HG02852 (cell line): Measurements from ENCODE around the gene ADRA2B.

ENCODE experiments used
- ATAC-seq: cut with Tn5 transposase; IDR thresholded peaks from one replicate; pipeline ENCODE4 v1.9.1; 2021; ENCODE audit warnings: mild to moderate bottlenecking, moderate library complexity; ENCODE audit not compliant: unreplicated experiment

ADRA2B gene

DNA sequence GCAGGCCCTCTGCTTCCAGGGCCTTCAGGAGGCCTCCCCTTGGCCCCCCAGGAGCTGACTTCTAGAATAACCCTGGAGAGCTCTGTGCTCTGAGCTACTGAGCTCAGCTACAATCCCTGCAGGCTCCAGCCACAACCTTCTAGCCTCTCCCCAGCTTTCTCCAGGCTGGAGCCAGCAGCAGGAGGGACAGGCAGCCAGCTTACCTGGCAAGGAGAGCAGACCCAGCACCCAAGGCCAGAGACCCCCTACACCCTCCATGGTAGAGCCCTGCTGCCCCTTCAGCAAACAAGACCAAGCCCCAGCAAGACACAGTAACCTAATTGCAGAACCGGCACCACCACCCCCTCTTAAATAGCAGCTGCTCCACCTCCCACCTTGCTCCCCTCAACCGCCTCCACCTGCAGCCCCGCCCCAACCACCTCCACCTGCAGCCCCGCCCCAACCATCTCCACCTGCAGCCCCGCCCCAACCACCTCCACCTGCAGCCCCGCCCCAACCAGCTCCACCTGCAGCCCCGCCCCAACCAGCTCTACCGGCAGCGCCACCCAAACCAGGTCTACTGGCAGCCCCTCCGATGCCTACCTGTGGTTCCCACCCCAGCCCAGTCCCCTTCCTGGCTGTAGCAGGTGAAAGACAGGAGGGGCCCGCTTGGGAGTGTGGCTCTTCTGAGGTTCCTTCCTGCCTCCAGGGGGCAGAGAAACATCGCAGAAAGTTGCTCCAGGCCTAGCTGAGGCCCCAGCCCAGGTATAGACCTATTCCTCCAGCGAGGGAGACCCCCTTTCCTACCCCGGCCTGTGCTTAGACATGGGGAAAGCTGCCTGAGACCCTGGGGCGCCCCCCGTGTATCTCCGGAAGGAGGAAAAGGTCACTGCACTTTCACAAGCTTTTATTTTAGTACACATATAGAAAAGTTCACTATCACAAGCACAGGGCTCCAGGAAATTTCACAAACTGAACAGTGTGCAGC, 22.1 kb upstream of the ADRA2B start, which contains the start of gene ASTL:
Gene ASTL (minus strand): TSS at position 324 of the 967 bp plus-strand sequence. CDS start 66 bp downstream, at position 258.
- peak; percentile 40 for ATAC-seq

DNA sequence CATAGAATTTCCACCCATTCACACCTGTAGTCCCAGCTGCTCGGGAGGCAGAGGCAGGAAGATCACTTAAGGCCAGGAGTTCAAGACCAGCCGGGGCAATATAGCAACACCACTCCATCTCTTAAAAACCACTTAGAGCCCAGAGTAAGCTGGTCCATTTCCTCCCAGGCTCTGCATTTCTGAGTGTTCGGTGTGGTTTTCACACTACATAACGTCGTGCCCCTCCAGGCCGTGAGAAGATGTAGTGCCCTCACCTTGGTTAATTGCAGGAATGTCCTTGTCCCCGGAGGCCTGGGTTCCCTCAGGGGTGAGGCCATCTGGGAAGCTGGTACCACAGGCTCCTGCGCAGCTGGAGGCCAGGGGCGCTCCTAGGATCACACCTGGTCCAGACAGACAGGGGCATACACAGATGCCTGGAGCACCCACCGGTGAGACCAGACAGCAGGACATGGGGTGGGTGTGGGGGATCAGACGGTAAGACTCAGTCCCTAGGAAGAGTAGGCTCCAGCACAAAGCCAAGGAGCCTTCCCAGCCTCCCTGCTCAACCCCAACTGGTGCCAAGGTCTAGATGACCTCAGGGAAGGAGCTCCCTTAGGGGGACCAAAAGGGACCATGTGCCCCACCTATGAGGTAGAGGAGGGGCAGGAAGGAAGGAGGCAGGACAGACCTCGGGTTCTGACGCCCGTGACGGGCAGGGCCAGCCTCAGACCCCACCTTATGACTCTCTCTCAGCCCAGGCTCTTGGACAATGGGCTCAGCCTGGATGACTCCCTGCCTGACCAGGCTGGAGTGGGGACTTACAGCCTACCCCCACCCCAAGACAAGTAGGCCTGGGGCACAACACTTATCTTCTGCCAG, 21.2 kb upstream of the ADRA2B start:
- ATAC-seq: no peak

DNA sequence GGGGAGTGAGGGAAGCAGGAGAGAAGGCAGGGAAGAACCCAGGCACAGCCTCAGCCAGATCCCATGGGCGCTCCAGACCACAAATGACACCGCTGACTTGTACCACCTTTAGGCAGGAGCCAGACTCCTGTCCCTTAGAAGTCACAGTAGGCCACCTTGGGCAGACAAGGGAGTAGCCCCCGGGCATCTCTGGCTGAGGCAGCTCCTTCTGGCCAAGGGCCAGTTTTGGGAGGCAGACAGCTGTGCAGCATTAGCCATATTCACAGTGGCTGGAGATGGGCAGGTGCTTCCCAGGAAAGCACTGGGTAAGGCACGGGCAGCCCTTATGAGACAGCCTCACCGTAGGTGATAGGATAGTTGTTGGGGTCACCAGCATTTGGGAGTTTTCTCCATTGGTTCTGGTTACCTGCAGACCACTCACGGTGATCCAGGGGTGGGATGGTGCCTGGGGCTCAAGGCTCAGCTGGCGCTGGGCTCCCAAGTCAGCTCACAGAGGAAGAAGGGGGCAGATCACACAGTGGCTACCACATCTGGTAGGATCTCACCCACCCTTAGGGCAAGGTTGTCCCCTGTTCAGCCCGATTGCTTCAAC, 19.9 kb upstream of the ADRA2B start:
- ATAC-seq: no peak

DNA sequence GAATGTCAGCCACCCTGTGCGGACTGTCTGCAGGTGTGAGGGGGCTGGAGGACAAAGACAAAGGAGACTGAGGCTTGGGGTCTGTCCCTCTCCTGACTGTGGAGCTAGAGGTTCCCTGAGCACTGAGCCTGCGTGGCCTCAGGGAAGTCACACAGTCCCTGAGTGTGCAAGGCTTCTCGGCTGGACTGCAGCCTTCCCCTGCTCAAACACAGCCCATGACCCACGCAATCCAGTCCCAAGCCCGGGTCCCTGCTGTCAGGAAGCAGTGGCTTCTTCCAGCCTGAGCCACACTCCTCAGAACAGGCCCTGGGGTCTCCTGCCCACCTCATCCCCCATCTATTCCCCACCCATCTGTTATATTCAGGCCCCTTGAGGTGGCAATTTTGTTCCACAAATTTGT, 19.2 kb upstream of the ADRA2B start:
- no peak for ATAC-seq

DNA sequence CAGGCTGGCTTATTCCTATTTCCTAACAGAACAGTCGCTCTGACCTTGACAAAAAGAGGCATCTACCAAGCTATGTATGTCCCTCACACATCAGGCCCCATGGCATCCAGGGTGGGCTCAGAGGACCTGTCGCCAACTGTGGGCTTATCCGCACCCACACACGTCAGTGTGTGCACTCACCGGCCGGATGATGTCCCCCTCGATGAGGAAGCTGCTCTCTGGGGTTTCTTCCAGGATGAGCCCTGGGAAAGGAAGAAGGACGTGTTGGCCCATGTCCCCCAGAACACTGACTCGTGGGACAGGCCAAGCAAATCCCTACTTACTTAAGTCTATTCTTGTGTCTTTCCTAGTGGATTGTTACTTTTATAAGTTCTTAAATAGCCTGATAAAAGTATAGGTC, 18.8 kb upstream of the ADRA2B start:
- ATAC-seq: no peak

DNA sequence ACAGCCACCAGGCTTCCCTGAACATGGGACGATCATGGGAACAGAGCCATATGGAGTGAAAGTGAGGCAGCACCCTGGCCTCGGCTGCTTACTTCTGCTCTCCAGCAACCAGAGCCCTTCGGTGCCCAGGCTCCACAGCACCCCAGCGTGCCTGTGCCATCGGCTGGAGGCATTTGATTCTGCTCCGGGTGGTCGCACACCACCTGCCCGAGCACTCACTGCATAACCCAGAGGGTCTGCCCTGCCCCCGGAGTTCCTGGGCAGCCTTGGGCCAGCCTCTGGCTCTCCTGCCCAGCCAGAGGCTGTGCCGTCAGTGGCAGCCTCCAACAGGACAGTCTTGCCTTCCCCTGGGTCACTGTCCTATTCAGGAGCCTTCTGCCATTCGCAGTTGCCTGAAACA, 18.1 kb upstream of the ADRA2B start:
- no peak for ATAC-seq

DNA sequence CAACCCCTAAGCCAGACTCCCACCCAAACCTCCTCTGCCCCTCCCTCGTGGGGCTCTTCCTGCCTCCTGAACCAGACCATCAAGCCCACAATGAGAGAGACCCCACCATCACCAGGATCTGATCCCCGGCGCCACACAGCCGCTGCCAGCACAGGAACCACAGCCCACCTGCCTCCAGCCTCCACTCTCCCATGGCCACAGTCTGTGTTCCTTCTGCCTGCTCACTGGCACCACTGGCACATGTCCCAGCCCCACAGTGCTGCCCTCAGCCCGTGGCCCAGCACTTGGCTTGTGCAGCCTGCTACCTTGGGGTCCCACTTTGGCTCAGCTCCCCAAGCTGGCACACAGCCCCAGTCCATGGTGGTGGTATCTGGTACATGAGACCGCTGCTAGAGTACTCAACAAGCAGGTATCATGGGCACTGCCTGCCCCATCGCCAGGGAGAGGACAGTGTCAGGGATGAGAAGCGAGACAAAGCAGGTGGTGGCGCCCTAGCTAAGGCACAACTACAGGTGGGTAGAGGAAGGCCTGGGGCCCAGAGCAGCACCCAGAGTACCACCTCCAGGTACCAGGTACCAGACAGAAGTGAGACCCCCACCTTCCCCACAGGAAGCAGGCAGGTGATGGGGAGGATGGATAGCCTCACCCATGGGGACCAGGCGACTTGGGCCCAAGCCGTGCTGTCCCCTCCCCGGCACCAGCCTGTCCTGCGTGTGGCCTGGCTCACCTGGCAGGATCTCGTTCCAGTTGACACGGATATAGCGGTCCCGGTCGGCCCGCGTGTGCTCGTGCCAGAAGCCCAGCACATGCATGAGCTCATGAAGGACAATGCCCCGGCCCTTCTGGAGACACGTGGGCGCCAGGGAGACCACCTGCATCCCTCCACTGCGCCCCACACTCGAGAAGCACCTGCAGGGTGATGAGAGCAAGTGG, 15.7 kb upstream of the ADRA2B start:
- no peak for ATAC-seq

DNA sequence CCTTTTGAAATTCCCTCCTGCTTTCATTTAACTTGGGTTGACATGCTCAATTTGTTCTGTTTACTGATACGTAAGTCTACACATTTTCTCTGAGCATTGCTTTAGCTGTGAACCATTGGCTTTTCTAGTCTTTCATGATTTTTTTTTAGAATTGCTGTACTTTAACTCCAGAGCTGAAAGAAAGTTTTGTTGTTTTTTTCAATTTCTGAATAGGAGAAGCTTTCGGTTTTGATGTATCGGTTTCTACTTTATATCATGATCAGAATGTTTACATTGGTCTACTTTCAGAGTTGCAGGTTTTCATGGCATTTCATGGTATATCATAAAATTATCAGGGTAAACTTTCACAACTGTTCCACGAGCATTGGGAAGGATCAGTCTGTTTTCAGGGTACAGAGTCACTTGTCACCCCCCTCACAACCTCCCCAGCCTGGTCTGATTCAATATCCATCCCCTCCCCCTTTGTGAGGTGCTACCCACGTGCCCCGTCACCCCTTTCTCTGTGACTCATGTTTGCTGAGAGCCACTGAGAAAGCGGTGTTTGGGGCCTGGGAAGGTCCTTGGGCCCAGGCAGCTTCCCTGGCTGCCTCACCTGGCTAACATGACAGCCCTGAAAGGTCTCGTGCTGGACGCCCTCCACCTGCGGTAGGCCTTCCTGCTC, 14.9 kb upstream of the ADRA2B start:
- ATAC-seq: no peak

DNA sequence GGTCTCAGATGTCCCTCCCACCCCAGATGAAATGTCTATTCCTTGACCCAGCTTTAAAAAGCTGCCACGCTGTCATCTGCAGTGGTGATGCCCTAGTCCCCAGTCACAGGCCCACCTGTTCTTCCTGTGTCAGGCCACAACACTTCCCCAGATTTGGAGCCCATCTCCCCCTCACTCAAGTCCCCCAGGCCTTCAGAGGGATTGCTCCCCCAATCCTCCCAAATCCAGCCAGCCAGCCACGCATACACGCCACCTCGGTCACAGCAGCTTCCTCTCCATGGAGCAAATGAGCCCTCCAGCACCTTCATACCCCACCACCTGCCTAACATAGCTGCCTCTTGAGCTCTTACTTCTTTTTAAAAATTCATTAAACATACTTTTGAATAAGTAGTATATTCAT, 14.1 kb upstream of the ADRA2B start:
- ATAC-seq: no peak

DNA sequence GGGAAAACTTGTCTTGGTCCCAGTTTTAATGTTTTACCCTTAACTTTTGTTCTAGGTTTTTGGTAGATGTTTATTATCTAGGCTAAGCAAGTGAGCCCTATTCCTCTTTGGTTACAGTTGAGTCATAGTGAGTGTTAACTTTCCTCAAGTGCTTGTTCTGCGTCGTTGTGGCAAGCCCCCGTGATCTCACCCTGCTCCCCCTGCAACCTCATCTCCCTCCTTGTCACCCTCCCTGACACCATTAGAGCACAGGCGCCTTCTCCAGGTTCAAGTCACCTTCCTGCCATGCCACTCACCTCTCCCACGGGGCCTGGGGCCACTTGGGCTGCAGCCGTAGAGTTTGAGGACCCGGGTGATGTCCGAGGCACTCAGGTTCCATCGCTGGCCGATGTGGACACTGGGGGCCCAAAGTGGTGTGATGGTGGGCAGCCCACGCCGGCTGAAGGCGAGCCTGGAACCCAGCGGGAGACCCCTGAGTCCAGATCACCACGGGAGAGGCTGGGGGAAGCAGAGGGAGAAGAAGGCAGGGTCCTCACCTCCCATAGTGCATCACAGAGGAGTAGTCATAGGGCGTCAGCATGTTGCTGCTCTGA, 13.3 kb upstream of the ADRA2B start:
- no peak for ATAC-seq

DNA sequence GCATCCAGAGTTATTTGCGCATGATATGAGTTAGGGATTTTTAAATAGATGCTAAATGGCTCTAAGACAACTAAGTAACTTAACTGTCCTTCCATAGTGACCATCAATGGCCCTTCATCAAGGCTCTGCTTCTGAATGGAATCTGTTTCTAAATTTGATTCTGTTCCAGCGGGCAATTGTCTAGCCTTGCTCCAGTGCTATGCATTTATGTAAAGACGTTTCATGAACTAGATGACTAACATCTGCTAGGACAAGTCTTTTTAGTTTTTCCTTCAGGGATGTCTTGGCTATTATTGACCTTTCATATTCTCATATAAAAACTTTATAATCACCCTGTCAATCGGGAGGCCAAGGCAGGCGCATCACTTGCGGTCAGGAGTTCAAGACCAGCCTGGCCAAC, 12.1 kb upstream of the ADRA2B start:
- ATAC-seq: no peak

DNA sequence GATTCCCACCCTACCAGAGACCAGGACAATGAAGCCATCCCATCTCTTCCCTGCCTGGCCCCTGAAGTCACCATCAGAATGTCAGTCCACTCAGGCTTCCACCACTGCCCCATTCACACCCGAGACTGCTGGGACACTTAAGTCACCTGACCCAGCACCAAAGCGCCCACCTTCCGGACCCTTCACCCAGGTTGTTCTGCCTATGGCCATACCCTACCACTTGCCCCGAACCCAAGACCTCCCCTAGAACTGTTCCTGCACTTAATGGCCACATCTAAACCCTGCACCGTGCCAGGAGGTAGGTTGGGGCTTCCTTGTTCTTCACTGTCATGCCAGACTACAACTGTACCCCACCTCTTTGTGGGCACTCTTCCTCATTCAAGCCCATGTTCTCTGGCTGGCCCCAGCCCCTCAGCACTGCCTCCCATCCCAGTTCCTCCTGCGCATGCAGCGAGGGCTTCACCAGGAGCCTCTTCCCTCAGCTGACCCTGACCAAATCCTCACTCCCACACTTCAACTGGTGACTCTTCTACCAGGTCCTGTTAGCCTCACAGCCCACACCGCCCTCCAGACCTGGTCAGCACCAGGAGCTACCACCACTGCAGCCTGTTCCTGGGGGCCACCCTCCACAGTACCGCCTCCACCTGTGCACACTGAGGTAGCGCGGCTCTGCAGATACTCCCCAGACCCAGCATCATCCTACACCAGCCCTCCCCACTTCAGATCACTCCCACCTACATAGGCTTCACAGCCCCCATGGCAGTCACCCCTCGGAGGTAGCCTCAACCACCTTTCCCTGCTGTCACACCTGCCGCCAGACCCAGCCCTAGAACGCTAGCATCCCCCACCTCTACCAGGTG, 8.3 kb upstream of the ADRA2B start:
- ATAC-seq: no peak

DNA sequence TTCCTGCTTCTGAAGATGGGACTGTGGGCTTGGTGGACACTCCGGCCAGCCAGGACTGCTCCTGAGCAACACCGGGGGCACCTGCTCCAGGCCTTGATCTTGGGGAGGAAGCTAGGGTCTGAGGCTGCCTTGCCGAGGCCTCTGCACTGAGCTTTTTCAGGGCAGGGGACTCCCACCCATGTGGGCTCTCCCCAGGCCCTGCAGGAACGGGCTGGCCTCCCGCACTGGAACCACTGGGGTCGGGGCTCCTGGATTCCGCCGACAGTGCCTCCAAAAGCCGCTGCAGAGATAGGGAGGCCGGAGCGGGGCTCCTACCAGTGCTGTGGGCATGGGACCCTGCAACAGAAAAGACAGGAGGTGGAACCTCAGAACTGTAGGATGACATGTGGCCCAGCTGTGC, 7.6 kb upstream of the ADRA2B start:
- ATAC-seq: no peak

DNA sequence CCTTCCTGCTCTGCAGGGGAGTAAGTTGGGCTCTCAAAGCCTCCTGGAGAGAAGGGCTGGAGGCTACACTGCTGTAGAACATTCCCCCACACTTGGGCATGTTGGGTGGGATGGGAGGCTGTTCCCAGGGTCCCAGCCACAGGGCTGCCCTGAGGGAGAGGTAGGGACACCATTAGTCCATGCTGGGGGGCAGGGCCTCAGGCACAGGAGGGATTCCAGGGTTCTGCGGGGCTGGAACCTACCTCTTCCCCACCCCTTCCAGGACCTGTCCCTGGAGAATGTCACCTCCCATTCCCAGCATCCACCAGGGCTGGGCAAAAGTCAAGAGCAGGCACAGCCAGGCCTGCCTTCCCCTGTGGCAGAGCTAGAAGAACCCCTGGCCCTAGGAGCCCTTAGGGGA, 6.9 kb upstream of the ADRA2B start:
- ATAC-seq: no peak

DNA sequence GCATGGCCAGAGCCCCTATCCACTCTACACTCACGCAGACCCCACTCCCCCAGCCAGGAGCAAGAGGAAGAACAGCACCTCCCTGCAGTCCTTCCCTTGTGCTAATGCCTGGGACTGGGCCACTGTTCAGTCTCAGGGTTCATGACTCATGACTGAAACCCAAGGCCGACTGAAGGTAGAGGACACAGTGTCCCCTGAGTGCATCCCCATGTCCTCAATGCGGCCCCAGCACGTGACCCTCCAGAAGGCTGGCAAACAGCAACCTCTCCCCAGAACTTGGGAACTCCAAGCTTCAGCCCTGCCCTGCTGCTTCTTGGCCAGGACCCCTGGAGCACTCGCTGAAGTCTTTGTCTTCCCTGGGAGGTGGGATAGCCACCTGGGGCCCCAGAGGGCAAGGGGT, 6.0 kb upstream of the ADRA2B start:
- no peak for ATAC-seq

DNA sequence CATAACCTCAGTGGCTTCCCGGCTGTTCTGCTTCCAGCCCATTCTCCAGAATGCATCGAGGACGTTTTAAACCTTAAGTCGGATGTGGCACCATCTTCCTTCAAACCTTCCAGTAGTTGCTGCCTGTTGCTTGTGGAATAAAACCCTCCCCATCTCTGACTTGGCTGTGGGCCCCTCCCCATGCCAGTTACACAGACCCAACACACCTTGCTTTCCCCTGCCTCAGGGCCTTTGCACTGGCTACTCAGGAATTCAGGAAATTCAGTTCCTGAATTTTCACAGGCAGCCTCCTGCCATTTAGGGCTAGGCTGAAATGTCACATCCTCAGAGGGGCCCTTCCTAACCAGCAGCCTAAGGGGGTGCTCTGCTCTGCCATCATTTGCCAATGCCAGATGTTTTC, 5.0 kb upstream of the ADRA2B start:
- no peak for ATAC-seq

DNA sequence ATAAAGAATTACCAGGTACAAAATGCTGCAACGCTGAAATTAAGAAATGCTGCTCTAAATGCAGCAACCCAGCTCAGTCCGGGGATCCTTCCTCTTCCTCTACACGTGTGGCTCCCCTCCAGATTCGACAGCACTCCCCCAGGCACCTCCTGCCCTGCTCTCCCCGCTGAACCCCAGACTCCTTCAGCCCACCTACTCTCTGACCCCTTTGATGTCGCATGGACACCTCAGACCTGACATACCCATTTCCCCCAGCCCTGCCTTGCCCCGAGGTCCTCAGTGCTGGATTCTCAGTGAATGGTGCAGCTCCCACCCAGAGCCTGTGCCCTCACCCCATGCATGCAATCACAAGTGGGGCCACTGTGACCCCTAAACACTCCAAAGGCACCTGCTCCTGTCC, 4.6 kb upstream of the ADRA2B start:
- ATAC-seq: no peak

DNA sequence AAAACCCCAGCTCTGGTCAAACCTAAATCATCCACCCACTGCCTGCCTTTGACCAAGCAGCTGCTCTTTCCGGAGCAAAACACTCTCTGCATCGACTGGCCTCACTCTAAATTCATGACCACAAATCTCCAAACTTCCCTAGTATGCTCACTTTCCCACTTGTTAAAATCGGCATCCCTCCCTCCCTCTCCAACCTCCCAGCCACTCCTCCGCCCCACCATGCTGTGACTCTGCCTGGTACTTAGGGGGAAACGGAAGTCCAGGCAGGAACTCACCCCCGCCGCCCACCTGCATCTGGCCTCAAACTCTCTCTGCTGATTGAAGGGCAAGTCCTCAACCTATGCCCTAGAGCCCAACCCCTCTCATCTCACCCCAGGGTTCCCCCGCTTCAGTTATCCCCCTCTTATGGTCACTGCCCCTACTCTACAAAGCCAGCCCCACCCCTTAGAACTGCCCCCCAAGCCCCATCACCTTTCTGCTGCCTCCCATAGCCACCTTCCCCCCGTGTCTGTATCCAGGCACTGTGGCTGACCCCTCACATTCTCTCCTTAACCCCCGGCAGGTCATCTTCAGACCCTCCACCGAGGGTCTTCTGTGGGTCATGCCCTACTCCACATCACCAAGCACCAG, 3.8 kb upstream of the ADRA2B start:
- no peak for ATAC-seq
